ENCODE results near the gene NME3.

DNA sequence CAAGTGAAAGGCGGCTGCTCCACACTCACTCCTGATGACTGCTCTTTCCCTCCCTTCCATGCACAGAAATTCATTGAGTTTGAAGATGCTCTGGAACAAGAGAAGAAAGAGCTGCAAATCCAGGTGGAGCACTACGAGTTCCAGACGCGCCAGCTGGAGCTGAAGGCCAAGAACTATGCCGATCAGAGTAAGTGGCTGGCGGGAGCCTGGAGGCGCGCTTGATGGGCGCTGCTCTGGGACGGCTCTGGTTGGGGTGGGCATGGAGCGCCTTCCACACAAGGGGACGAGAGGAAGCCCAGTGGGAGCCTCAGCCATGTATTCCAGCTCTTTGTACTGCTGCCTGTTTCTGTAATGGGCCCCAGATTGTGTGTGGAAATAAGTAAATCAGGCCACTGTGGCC lies 46.9 kb downstream of the NME3 start:
- TF ChIP-seq GATA3 (IDR thresholded peaks at IDR 0.05; ENCODE audit: low read depth, low read length) (no peak), GATA2 (IDR thresholded peaks at IDR 0.05; ENCODE audit: low read depth, low read length) (no peak)
